HG02970 (cell line): ENCODE results near the gene KNDC1.

Source experiments
- ATAC-seq: cut with Tn5 transposase; IDR thresholded peaks from one replicate; pipeline ENCODE4 v1.9.1; 2021; ENCODE audit warnings: mild to moderate bottlenecking, moderate library complexity, moderate number of reproducible peaks; ENCODE audit not compliant: unreplicated experiment, low FRiP score

KNDC1 gene

GRCh38 chr10:133187906-133188681, 28.1 kb downstream of the KNDC1 start:
- ATAC-seq: no peak

GRCh38 chr10:133189256-133189655, 29.2 kb downstream of the KNDC1 start:
- no peak for ATAC-seq

GRCh38 chr10:133189726-133190125, 29.7 kb downstream of the KNDC1 start:
- ATAC-seq: no peak

GRCh38 chr10:133190225-133190624, 30.2 kb downstream of the KNDC1 start:
- no peak for ATAC-seq

- ATAC-seq: no peak
Observed at GRCh38 chr10:133191651-133192050, 31.6 kb downstream of the KNDC1 start.

GRCh38 chr10:133194151-133194550, 34.1 kb downstream of the KNDC1 start:
- ATAC-seq: no peak

- ATAC-seq: no peak
Observed at GRCh38 chr10:133195096-133195495, 35.1 kb downstream of the KNDC1 start.

GRCh38 chr10:133195611-133196010, 35.6 kb downstream of the KNDC1 start:
- no peak for ATAC-seq

- no peak for ATAC-seq
Observed at GRCh38 chr10:133196221-133196915, 36.3 kb downstream of the KNDC1 start.

GRCh38 chr10:133196936-133197758, 37.1 kb downstream of the KNDC1 start:
- no peak for ATAC-seq

- ATAC-seq: no peak
Observed at GRCh38 chr10:133197786-133198185, 37.8 kb downstream of the KNDC1 start.

- ATAC-seq: no peak
Observed at GRCh38 chr10:133198206-133198605, 38.2 kb downstream of the KNDC1 start.

- no peak for ATAC-seq
Observed at GRCh38 chr10:133198621-133199487, 38.8 kb downstream of the KNDC1 start.

- ATAC-seq: no peak
Observed at GRCh38 chr10:133199488-133199885, 39.5 kb downstream of the KNDC1 start.

GRCh38 chr10:133199992-133200611, 40.1 kb downstream of the KNDC1 start:
- no peak for ATAC-seq

- no peak for ATAC-seq
Observed at GRCh38 chr10:133200621-133201031, 40.6 kb downstream of the KNDC1 start.

- ATAC-seq: no peak
Observed at GRCh38 chr10:133201151-133201947, 41.3 kb downstream of the KNDC1 start.

GRCh38 chr10:133201948-133202725, 42.1 kb downstream of the KNDC1 start:
- no peak for ATAC-seq
